Measurements from ENCODE around the gene IGF1R.

IGF1R gene

GRCh38 chr15:98720577-98721565, 72.5 kb downstream of the IGF1R start:
- Mint-ChIP-seq H3K27ac (ENCODE audit: low read depth) (no peak overlapping the region), H3K27me3 (peaks cover 52% of the 10 kb centered on the region)

GRCh38 chr15:98722209-98722608, 73.9 kb downstream of the IGF1R start:
- H3K9me3 Mint-ChIP-seq = no peaks in the 10 kb centered on the region
- H3K4me1 Mint-ChIP-seq = no peaks in the 10 kb centered on the region
- no peak for ATAC-seq (replicated peaks; ENCODE audit: extremely low read depth, poor library complexity, severe bottlenecking)
- H3K36me3 Mint-ChIP-seq (ENCODE audit: insufficient read depth) = no peaks in the 10 kb centered on the region
- no peak for DNase-seq (ENCODE audit: low spot score in 2 of 2)
- peaks cover 58% of the 10 kb centered on the region for H3K27me3 Mint-ChIP-seq
- H3K27ac Mint-ChIP-seq (ENCODE audit: low read depth) = no peak overlapping the region
- no peak overlapping the region for H3K4me3 Mint-ChIP-seq

More at GRCh38 chr15:98720577-98721565, 72.5 kb downstream of the IGF1R start:
- DNase-seq (ENCODE audit: low spot score in 2 of 2) (no peak), ATAC-seq (replicated peaks; ENCODE audit: extremely low read depth, poor library complexity, severe bottlenecking) (no peak)
- Mint-ChIP-seq H3K4me3 (no peak overlapping the region), H3K4me1 (peaks cover 6% of the 10 kb centered on the region), H3K36me3 (ENCODE audit: insufficient read depth) (no peaks in the 10 kb centered on the region), H3K9me3 (no peaks in the 10 kb centered on the region)

- no peaks in the 10 kb centered on the region for H3K4me1 Mint-ChIP-seq
- no peak overlapping the region for H3K4me3 Mint-ChIP-seq
- H3K36me3 Mint-ChIP-seq (ENCODE audit: insufficient read depth) = no peaks in the 10 kb centered on the region
- no peak for ATAC-seq (replicated peaks; ENCODE audit: extremely low read depth, poor library complexity, severe bottlenecking)
- DNase-seq (ENCODE audit: low spot score in 2 of 2) = no peak
- H3K27me3 Mint-ChIP-seq = peaks cover 58% of the 10 kb centered on the region
- no peaks in the 10 kb centered on the region for H3K9me3 Mint-ChIP-seq
- H3K27ac Mint-ChIP-seq (ENCODE audit: low read depth) = no peak overlapping the region
Observed at GRCh38 chr15:98722645-98723044, 74.3 kb downstream of the IGF1R start.

GRCh38 chr15:98723195-98723594, 74.9 kb downstream of the IGF1R start:
- no peak for ATAC-seq (replicated peaks; ENCODE audit: extremely low read depth, poor library complexity, severe bottlenecking)
- Mint-ChIP-seq H3K36me3 (ENCODE audit: insufficient read depth) (no peaks in the 10 kb centered on the region), H3K4me1 (no peaks in the 10 kb centered on the region), H3K4me3 (no peak overlapping the region), H3K27ac (ENCODE audit: low read depth) (no peak overlapping the region), H3K27me3 (peaks cover 56% of the 10 kb centered on the region), H3K9me3 (no peaks in the 10 kb centered on the region)
- no peak for DNase-seq (ENCODE audit: low spot score in 2 of 2)

- H3K4me1 Mint-ChIP-seq = no peaks in the 10 kb centered on the region
- no peaks in the 10 kb centered on the region for H3K9me3 Mint-ChIP-seq
- H3K27ac Mint-ChIP-seq (ENCODE audit: low read depth) = no peak overlapping the region
- DNase-seq (ENCODE audit: low spot score in 2 of 2) (no peak), ATAC-seq (replicated peaks; ENCODE audit: extremely low read depth, poor library complexity, severe bottlenecking) (no peak)
- no peaks in the 10 kb centered on the region for H3K36me3 Mint-ChIP-seq (ENCODE audit: insufficient read depth)
- H3K27me3 Mint-ChIP-seq = peaks cover 52% of the 10 kb centered on the region
- no peak overlapping the region for H3K4me3 Mint-ChIP-seq
Observed at GRCh38 chr15:98724048-98724447, 75.7 kb downstream of the IGF1R start.

GRCh38 chr15:98724494-98724893, 76.2 kb downstream of the IGF1R start:
- Mint-ChIP-seq H3K9me3 (no peaks in the 10 kb centered on the region), H3K4me3 (no peak overlapping the region), H3K4me1 (no peaks in the 10 kb centered on the region), H3K27me3 (peaks cover 52% of the 10 kb centered on the region), H3K36me3 (ENCODE audit: insufficient read depth) (no peaks in the 10 kb centered on the region), H3K27ac (ENCODE audit: low read depth) (no peak overlapping the region)
- DNase-seq (ENCODE audit: low spot score in 2 of 2) (no peak), ATAC-seq (replicated peaks; ENCODE audit: extremely low read depth, poor library complexity, severe bottlenecking) (no peak)

GRCh38 chr15:98725874-98726273, 77.5 kb downstream of the IGF1R start:
- peaks cover 40% of the 10 kb centered on the region for H3K27me3 Mint-ChIP-seq
- H3K27ac Mint-ChIP-seq (ENCODE audit: low read depth) = no peak overlapping the region
- DNase-seq (ENCODE audit: low spot score in 2 of 2) (no peak), ATAC-seq (replicated peaks; ENCODE audit: extremely low read depth, poor library complexity, severe bottlenecking) (no peak)
- no peaks in the 10 kb centered on the region for H3K9me3 Mint-ChIP-seq
- no peaks in the 10 kb centered on the region for H3K36me3 Mint-ChIP-seq (ENCODE audit: insufficient read depth)
- no peak overlapping the region for H3K4me3 Mint-ChIP-seq
- H3K4me1 Mint-ChIP-seq = no peaks in the 10 kb centered on the region

- H3K9me3 Mint-ChIP-seq = no peaks in the 10 kb centered on the region
- H3K4me3 Mint-ChIP-seq = no peak overlapping the region
- no peak overlapping the region for H3K27ac Mint-ChIP-seq (ENCODE audit: low read depth)
- no peak for DNase-seq (ENCODE audit: low spot score in 2 of 2)
- no peaks in the 10 kb centered on the region for H3K4me1 Mint-ChIP-seq
- no peaks in the 10 kb centered on the region for H3K36me3 Mint-ChIP-seq (ENCODE audit: insufficient read depth)
- H3K27me3 Mint-ChIP-seq = peaks cover 25% of the 10 kb centered on the region
- ATAC-seq (replicated peaks; ENCODE audit: extremely low read depth, poor library complexity, severe bottlenecking) = no peak
Observed at GRCh38 chr15:98727115-98728040, 79.0 kb downstream of the IGF1R start.

GRCh38 chr15:98728082-98728810, 79.9 kb downstream of the IGF1R start:
- ATAC-seq (replicated peaks; ENCODE audit: extremely low read depth, poor library complexity, severe bottlenecking) = no peak
- Mint-ChIP-seq H3K4me3 (no peak overlapping the region), H3K36me3 (ENCODE audit: insufficient read depth) (no peaks in the 10 kb centered on the region)

GRCh38 chr15:98728811-98729160, 80.4 kb downstream of the IGF1R start:
- no peaks in the 10 kb centered on the region for H3K9me3 Mint-ChIP-seq
- no peak overlapping the region for H3K4me3 Mint-ChIP-seq
- DNase-seq (ENCODE audit: low spot score in 2 of 2) (no peak), ATAC-seq (replicated peaks; ENCODE audit: extremely low read depth, poor library complexity, severe bottlenecking) (no peak)
- no peak overlapping the region for H3K27ac Mint-ChIP-seq (ENCODE audit: low read depth)
- H3K36me3 Mint-ChIP-seq (ENCODE audit: insufficient read depth) = no peaks in the 10 kb centered on the region
- H3K4me1 Mint-ChIP-seq = no peaks in the 10 kb centered on the region
- H3K27me3 Mint-ChIP-seq = peaks cover 12% of the 10 kb centered on the region

More at GRCh38 chr15:98728082-98728810, 79.9 kb downstream of the IGF1R start:
- no peak overlapping the region for H3K27ac Mint-ChIP-seq (ENCODE audit: low read depth)
- peaks cover 18% of the 10 kb centered on the region for H3K27me3 Mint-ChIP-seq
- DNase-seq (ENCODE audit: low spot score in 2 of 2) = no peak
- no peaks in the 10 kb centered on the region for H3K4me1 Mint-ChIP-seq
- no peaks in the 10 kb centered on the region for H3K9me3 Mint-ChIP-seq

GRCh38 chr15:98729446-98730042, 81.2 kb downstream of the IGF1R start:
- no peak overlapping the region for H3K27ac Mint-ChIP-seq (ENCODE audit: low read depth)
- no peaks in the 10 kb centered on the region for H3K9me3 Mint-ChIP-seq
- no peaks in the 10 kb centered on the region for H3K36me3 Mint-ChIP-seq (ENCODE audit: insufficient read depth)
- ATAC-seq (replicated peaks; ENCODE audit: extremely low read depth, poor library complexity, severe bottlenecking) = no peak
- H3K4me1 Mint-ChIP-seq = no peaks in the 10 kb centered on the region
- DNase-seq (ENCODE audit: low spot score in 2 of 2) = no peak
- H3K4me3 Mint-ChIP-seq = no peak overlapping the region
- H3K27me3 Mint-ChIP-seq = peaks cover 12% of the 10 kb centered on the region
